Activated CD4-positive, alpha-beta T cell treated with anti-CD3 and anti-CD28 coated beads for 1 hour (primary cell): ENCODE measurements around the gene RAB10.
"Not testable (repeated sequence)": the region's sequence is repeated elsewhere in the genome, so short reads cannot be mapped to it uniquely, and the experiment has no call there.

ENCODE experiments used
- DNase-seq: peaks from one replicate; pipeline ENCODE4 v3.0.0-alpha.2; 2020

The RAB10 gene

DNA sequence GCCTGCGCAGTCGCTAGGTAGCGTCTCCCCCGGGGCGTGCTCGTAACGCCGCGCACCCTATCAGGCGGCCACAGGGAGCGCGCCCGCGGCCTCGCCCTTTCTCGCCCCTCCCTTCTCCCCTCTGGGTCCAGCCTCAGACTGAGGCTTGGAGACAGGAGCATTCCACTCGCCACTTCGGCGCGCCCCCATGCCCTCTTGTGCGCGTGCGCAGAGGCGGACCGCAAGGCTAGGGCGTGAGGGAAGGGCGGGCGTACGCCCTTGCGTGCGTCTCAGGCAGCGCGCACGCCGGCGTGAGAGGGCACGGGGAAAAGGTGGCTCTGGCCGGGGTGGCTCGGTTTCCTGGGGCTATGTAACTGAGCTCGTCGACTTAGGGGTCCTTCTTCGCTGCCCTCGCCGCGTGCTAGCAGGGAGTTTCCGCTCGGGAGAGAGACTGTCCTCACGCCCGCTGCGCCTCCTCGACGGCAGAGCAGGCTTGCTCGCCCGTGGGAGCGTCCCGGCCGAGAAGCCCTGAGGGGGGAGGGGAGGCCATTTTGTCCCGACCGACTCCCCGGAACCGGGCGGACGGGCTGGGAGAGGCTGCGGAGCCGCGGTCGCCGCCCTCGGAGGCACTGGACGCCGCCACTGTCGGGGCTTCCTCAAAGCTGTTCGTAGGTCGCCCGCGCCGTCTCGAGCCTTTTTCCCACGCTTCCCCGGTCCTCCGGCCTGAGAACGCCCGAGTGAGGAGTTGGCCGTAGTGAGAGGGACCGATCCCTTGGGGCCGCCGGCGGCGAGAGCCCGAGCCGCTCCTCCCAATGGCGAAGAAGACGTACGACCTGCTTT, at the start of gene RAB10:
Gene RAB10 (plus strand): TSS at position 267 of the 819 bp plus-strand sequence. CDS start 525 bp downstream, at position 792.
- peak; percentile 99 for DNase-seq

- no peak for DNase-seq
These were observed 45.8 kb upstream of the RAB10 start for GRCh38 chr2:25988134-25988533.

- DNase-seq: no peak
These were observed 44.7 kb upstream of the RAB10 start for GRCh38 chr2:25989154-25989553.

GRCh38 chr2:25991965-25992364, 41.9 kb upstream of the RAB10 start:
- no peak for DNase-seq

DNA sequence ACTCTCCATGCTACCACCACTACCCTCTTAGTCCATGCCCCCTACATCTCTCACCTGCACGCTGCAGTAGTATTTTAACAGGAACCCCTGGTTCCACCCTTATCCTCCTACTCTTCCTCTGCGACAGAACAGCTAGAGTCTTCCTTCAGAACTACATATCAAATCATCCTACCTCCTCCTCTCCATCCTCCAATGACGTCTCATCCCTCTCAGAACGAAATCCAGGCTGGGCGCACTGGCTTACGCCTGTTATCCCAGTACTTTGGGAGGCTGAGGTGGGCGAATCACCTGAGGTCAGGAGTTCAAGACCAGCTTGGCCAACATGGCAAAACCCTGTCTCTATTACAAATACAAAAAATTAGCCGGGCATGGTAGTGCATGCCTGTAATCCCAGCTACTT, 41.3 kb upstream of the RAB10 start:
- no peak for DNase-seq

DNA sequence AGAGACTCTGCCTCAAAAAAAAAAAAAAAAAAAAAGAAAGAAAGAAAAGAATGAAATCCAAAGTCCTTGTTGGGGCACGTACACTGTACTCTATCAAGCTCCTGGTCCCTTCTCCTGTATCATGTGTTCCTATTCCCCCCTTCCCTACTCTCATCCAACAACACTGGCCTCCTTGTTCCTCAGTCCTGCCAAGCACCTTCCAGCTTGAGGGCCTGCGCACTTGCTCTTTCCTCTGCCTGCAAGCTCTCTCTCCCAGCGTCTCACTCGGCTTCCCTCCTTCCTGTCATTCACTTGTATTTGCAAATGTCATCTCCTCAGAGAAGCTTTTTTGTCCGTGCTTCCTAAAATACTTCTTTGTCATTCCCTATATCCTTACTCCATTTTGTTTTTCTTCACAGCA, 40.8 kb upstream of the RAB10 start:
- no peak for DNase-seq

DNA sequence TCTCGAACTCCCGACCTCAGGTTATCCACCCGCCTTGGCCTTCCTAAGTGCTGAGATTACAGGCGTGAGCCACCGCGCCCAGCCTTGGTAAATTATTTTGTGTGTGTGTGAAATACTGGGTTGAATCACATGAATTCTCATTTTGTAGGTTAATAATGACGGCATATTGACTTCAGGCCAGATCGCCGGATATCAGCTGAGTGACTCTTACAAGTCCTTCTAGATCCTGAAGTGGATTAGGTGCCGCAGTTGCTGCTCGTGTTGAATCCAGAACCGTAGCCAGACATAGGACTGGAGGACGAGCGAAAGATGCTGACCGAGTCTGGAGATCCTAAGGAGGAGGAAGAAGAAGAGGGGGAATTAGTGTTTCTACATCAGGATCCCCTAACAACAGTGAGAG, 39.4 kb upstream of the RAB10 start:
- DNase-seq: no peak

- no peak for DNase-seq
These were observed 37.0 kb upstream of the RAB10 start for GRCh38 chr2:25996844-25997243.

DNA sequence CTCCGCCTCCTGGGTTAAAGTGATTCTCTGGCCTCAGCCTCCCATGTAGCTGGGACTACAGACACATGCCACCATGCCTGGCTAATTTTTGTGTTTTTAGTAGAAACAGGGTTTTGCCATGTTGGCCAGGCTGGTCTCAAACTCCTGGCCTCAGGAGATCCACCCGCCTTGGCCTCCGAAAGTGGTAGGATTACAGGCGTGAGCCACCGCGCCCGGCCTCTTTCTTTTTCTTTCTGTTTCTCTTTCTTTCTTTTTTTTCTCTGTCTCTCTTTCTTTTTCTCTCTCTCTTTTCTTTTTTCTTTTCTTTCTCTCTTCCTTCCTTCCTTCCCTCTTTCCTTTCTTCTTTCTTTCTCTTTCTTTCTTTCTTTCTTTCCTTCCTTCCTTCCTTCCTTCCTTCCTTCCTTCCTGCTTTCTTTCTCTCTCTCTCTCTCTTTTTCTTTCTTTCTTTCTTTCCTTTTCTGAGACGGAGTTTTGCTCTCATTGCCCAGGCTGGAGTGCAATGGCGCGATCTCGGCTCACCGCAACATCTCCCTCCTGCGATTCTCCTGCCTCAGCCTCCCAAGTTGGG, 35.0 kb upstream of the RAB10 start:
- DNase-seq: not testable (repeated sequence)

DNA sequence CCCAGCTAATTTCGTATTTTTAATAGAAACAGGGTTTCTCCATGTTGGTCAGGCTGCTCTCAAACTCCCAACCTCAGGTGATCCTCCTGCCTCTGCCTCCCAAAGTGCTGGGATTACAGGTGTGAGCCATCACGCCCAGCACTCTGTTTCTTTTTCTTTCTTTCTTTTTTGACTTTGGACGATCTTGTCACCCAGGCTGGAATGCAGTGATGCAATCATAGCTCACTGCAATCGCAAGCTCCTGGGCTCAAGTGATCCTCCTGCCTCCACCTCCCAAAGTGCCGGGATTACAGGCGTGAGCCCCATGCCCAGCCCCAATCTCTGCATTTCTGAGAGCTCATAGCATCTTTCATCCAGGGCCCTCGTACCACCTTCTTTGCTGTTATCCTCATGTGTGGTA, 34.5 kb upstream of the RAB10 start:
- not testable (repeated sequence) for DNase-seq

DNA sequence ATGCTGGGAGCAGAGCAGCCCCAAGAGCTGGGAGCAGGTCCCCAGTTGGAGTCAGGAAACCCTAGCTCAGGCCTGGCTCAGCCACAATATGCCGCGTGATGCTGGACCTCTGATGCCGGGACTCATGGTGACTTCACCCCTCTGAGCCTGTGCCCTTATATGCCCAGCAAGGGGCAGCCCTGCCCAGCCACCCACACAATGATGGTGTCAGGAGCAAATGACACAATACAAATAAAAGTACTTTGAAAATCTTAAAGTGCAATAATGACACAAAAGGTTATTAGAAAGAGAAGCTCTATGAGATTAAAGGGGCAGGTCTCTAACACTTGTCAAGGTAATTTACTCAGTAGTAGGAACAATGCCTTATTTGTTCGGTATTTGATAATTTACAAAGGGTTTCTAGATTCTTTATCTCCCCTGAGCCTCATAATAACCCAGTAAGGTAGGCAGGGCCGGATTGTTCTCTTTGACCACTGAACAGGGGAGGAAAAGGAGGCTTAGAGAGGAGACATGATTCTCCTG, 33.3 kb upstream of the RAB10 start:
- no peak for DNase-seq

DNA sequence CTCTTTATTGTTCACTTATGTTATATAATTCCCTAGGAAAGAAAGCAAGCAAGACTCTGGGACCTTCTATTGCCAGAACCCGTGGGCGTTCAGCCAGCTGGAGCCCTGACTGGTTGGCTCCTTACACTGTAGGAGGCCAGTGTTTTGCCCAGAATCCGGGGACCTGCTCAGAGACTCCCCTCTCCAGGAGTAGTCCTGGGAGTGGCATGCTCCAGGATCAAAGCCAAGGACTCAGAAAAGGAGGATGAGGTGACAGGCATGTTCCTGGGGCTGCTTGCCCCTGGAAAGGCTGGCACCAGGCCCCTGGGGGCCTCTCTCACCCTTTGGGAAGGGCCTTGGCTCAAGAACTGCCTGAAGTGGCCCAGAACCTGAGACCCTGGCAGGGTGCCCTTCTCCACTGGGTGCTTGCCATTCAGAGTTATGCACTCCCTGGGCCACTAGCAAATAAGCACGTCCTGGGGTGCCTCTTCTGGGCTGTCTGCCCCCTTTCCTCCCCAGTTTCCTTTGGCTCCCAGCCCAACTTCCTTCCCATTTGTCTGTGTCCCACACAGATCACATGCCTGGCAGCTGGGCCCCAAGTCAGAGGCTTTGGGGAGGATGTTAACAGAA, 32.0 kb upstream of the RAB10 start:
- DNase-seq: no peak

- DNase-seq: no peak
These were observed 31.1 kb upstream of the RAB10 start for GRCh38 chr2:26002632-26003310.

DNA sequence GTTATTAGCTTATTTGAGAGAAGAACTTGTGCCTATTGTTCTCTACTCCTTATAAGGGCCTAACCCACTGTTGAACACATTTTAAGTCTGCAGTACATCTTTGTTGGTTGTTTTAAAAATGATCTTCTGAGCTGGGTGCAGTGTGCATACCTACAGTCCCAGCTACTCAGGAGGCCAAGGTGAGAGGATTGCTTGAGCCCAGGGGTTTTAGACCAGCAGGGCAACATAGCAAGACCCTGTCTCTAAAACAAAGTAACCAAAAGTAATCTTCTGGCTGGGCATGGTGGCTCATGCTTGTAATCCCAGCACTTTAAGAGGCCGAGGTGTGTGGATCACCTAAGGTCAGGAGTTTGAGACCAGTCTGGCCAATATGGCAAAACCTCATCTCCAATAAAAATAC, 25.8 kb upstream of the RAB10 start:
- DNase-seq: no peak

GRCh38 chr2:26008851-26009566, 24.9 kb upstream of the RAB10 start:
- no peak for DNase-seq

- no peak for DNase-seq
These were observed 24.3 kb upstream of the RAB10 start for GRCh38 chr2:26009567-26009963.

GRCh38 chr2:26010943-26011342, 22.9 kb upstream of the RAB10 start:
- no peak for DNase-seq

GRCh38 chr2:26011609-26011989, 22.3 kb upstream of the RAB10 start:
- DNase-seq: no peak

GRCh38 chr2:26011990-26012856, 21.7 kb upstream of the RAB10 start:
- no peak for DNase-seq

DNA sequence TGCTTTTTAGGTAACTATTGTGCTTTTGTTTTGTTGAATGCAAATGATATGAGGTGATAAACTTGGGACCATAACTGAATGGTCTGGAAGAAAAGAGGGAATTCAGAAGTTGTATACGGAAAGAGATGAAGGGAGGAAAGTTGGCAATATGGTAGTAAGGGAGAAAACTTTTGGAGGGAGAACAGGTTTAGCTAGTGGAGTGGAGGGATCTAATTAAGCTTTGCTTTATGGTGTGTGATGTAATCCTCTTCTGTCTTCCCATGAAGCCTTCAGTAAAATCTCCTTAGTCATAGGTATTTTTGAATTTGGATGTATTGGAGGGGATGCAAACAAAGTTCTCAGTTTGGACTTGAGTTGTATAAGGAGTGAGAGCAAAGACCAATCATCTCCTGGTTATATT, 20.2 kb upstream of the RAB10 start:
- DNase-seq: no peak

GRCh38 chr2:26016012-26016705, 17.7 kb upstream of the RAB10 start:
- DNase-seq: no peak
